ENCODE data around the gene PLEKHF1.
A peak's percentile ranks its signal among the peaks of the same experiment; 100 is the strongest.

DNA sequence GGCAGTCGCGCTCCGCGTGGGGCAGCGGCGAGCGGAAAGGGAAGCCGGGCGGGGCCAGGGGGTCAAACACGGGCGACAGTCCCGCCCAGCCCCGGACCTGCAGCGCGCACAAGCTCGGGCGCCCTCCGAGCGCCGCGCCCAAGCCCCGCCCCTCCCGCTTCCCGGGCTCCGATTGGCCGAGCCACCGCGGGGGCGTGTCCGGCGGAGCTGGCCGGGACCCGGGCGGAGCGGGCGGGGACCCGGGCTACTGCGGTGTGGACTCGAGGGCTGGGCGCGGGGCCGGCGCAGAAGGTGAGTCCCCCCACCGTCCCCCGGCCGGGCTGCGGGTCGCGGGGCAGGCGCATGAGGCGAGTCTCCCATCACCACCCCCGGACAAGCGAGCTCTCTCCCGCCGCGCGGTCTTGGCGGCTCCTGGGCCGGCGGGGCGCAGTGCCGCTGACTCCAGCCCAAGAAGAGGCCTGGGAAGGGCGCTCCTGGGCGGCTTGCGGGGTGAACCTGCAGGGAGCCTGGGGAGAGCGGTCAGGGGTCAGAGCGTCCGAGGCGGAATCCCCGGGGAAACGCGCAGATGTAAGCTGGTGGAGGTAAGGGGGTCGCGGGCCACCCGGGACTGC is at the start of gene PLEKHF1:
- TF ChIP-seq CTCF (IDR thresholded peaks at IDR 0.05; ENCODE audit: low read length) (peak; percentile 4), EZH2 (optimal IDR thresholded peaks at IDR 0.05; ENCODE audit: low read depth, low read length) (no peak), EZH2phosphoT487 (IDR thresholded peaks at IDR 0.05; ENCODE audit: low read length) (no peak)
